Measurements from ENCODE around the gene PIR. TPM values are rescaled to one million over a fixed set of nuclear protein-coding genes. Genes with fewer than 3 reads are reported as not detected.

PIR gene
- total RNA-seq, 5 donors from 2014 or later (not counting 1 experiment from before 2014, with no cell fraction given): 0.51 TPM; not detected in 4

DNA sequence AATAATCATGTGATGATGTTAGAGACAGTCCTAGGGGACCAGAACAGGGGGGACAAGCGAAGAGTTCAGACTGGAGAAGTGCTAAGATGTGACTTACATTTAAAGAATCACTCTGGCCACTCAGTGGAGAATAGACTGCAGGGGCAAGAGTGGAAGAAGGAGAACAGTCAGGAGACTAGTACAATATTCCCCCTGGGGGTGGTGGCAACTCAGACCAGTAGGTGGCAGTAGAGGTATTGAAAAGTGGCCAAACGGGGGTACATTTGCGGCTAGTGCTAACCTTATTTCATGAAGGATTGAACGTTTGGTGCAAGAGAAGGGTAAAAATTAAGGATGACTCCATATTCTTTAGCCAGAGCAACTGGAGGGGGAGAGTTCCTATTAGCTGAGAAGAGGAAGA is 4.7 kb upstream of the PIR start:
- ChIA-PET POLR2A (no interaction called here), CTCF (interaction anchor here in 1 of 2 donors (0.6 to 1.2 kb wide), 3 partner anchors 8 to 397 kb away, joined by 3 to 4 read pairs (median 3); no protein-coding TSS in a partner anchor)
- Histone ChIP-seq H3K9me3 (no peaks in the 10 kb centered on the region), H3K27me3 (replicated peaks in 1 of 2; ENCODE audit: control insufficient read depth in 2 of 2, extremely low read depth in 1 of 2, insufficient read depth in 2 of 2, low read length in 1 of 2) (peaks cover 0 to 4% of the 10 kb centered on the region in 2 experiments), H3K27ac (ENCODE audit: low read length) (no peak overlapping the region), H3K4me3 (ENCODE audit: control insufficient read depth in 1 of 2, extremely low read depth in 1 of 2, low read length in 1 of 2) (no peak overlapping the region), H3K36me3 (ENCODE audit: control insufficient read depth in 2 of 2, extremely low read depth in 1 of 2, insufficient read depth in 1 of 2, low read length in 1 of 2) (no peaks in the 10 kb centered on the region), H3K4me1 (ENCODE audit: control insufficient read depth in 1 of 2, extremely low read depth in 1 of 2, insufficient read depth in 2 of 2, low read length in 2 of 2) (peaks cover 0 to 9% of the 10 kb centered on the region in 2 experiments)
- ATAC-seq (replicated peaks in 1 of 4): peak in 2 of 4 experiments; percentile 43 to 51
- H3K4me3 Mint-ChIP-seq: no peak overlapping the region
- DNase-seq: peak in 32 of 35 experiments; percentile 4 to 62 (median 25)
- H3K27me3 Mint-ChIP-seq: peaks cover 7 to 66% of the 10 kb centered on the region in 2 donors
- no peaks in the 10 kb centered on the region for H3K36me3 Mint-ChIP-seq
- H3K9me3 Mint-ChIP-seq: no peaks in the 10 kb centered on the region
- H3K4me1 Mint-ChIP-seq: peaks cover 6 to 17% (median 7%) of the 10 kb centered on the region in 3 donors
- no CpG with 5 or more reads among the region's 4 CpGs for WGBS (ENCODE audit: insufficient coverage)
- no peak overlapping the region for H3K27ac Mint-ChIP-seq

- H3K4me3 Mint-ChIP-seq: no peak overlapping the region
Observed at GRCh38 chrX:15496824-15497223, 3.7 kb upstream of the PIR start.

GRCh38 chrX:15495801-15496200 is 2.7 kb upstream of the PIR start:
- Histone ChIP-seq H3K27ac (ENCODE audit: low read length) (no peak overlapping the region), H3K27me3 (replicated peaks in 1 of 2; ENCODE audit: control insufficient read depth in 2 of 2, extremely low read depth in 1 of 2, insufficient read depth in 2 of 2, low read length in 1 of 2) (peaks cover 0 to 4% of the 10 kb centered on the region in 2 experiments), H3K36me3 (ENCODE audit: control insufficient read depth in 2 of 2, extremely low read depth in 1 of 2, insufficient read depth in 1 of 2, low read length in 1 of 2) (no peaks in the 10 kb centered on the region), H3K9me3 (no peaks in the 10 kb centered on the region), H3K4me1 (ENCODE audit: control insufficient read depth in 1 of 2, extremely low read depth in 1 of 2, insufficient read depth in 2 of 2, low read length in 2 of 2) (peaks cover 0 to 9% of the 10 kb centered on the region in 2 experiments), H3K4me3 (ENCODE audit: control insufficient read depth in 1 of 2, extremely low read depth in 1 of 2, low read length in 1 of 2) (no peak overlapping the region)
- no peak for DNase-seq
- ATAC-seq (replicated peaks in 1 of 4): no peak
- Mint-ChIP-seq H3K36me3 (no peaks in the 10 kb centered on the region), H3K27ac (no peak overlapping the region), H3K27me3 (peaks cover 7 to 58% of the 10 kb centered on the region in 2 donors), H3K4me3 (no peak overlapping the region), H3K9me3 (no peaks in the 10 kb centered on the region), H3K4me1 (peaks cover 7 to 19% (median 10%) of the 10 kb centered on the region in 3 donors)
- ChIA-PET CTCF (interaction anchor here (0.6 to 0.7 kb wide), 4 partner anchors 63 to 1201 kb away, joined by 3 to 4 read pairs (median 4); no protein-coding TSS in a partner anchor), POLR2A (no interaction called here)
- no CpG with 5 or more reads among the region's 4 CpGs for WGBS (ENCODE audit: insufficient coverage)

More at GRCh38 chrX:15496824-15497223, 3.7 kb upstream of the PIR start:
- Mint-ChIP-seq H3K27me3 (peaks cover 7 to 63% of the 10 kb centered on the region in 2 donors), H3K36me3 (no peaks in the 10 kb centered on the region), H3K27ac (no peak overlapping the region), H3K9me3 (no peaks in the 10 kb centered on the region), H3K4me1 (peaks cover 7 to 19% (median 10%) of the 10 kb centered on the region in 3 donors)
- Histone ChIP-seq H3K9me3 (no peaks in the 10 kb centered on the region), H3K4me1 (ENCODE audit: control insufficient read depth in 1 of 2, extremely low read depth in 1 of 2, insufficient read depth in 2 of 2, low read length in 2 of 2) (peaks cover 0 to 9% of the 10 kb centered on the region in 2 experiments), H3K27me3 (replicated peaks in 1 of 2; ENCODE audit: control insufficient read depth in 2 of 2, extremely low read depth in 1 of 2, insufficient read depth in 2 of 2, low read length in 1 of 2) (peaks cover 0 to 4% of the 10 kb centered on the region in 2 experiments), H3K36me3 (ENCODE audit: control insufficient read depth in 2 of 2, extremely low read depth in 1 of 2, insufficient read depth in 1 of 2, low read length in 1 of 2) (no peaks in the 10 kb centered on the region), H3K27ac (ENCODE audit: low read length) (no peak overlapping the region), H3K4me3 (ENCODE audit: control insufficient read depth in 1 of 2, extremely low read depth in 1 of 2, low read length in 1 of 2) (no peak overlapping the region)
- DNase-seq (no peak), ATAC-seq (replicated peaks in 1 of 4) (no peak)
- no CpG with 5 or more reads among the region's 4 CpGs for WGBS (ENCODE audit: insufficient coverage)
- ChIA-PET CTCF (interaction anchor here in 1 of 2 donors (0.5 to 1.0 kb wide), 2 partner anchors 25 to 102 kb away, joined by 3 read pairs; no protein-coding TSS in a partner anchor), POLR2A (no interaction called here)

DNA sequence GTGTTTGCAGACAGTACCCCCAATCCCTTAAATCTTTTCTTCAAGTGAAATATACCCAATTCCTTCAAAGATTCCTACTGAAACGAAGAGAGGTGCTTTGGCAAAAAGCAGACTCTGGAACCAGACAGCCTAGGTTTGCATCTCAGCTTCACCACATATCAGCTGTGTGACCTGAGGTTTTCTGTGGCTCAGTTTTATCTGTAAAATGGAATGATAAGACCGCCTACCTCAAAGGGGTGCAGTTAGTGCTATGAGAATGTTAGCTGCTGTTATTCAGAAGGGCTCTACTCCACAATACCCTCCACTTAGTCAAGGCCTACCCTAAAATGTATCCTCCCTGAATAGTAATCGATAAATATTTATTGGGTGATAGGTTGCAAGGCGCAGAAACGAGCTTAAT is 664 bp downstream of the PIR start:
- POLR2A ChIA-PET: no interaction called here
- H3K4me3 Mint-ChIP-seq: peak overlapping the region; percentile 71 to 79 (median 73)

DNA sequence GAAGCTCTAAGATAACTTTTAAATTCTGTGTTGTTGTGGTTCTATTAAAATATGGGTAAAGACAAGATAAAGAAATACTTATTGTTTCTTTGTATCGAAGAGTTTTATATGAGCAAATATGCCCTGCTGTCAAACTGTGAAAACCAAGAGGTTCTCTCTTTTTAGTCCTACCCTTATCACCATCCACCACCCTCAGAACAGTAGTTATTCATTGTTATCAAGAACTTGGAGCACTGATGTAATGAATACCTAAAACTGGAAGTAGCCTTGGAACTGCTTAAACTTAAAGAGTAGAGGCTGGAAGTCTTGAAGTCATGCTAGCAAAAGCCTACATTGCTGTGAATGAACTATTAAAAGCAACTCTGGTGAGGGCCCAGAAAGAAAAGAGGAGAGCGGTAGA is 9.2 kb downstream of the PIR start:
- Histone ChIP-seq H3K9me3 (no peaks in the 10 kb centered on the region), H3K27me3 (replicated peaks in 1 of 2; ENCODE audit: control insufficient read depth in 2 of 2, extremely low read depth in 1 of 2, insufficient read depth in 2 of 2, low read length in 1 of 2) (no peaks in the 10 kb centered on the region), H3K4me1 (ENCODE audit: control insufficient read depth in 1 of 2, extremely low read depth in 1 of 2, insufficient read depth in 2 of 2, low read length in 2 of 2) (no peaks in the 10 kb centered on the region), H3K4me3 (ENCODE audit: control insufficient read depth in 1 of 2, extremely low read depth in 1 of 2, low read length in 1 of 2) (no peak overlapping the region), H3K36me3 (ENCODE audit: control insufficient read depth in 2 of 2, extremely low read depth in 1 of 2, insufficient read depth in 1 of 2, low read length in 1 of 2) (no peaks in the 10 kb centered on the region), H3K27ac (ENCODE audit: low read length) (no peak overlapping the region)
- no peak for DNase-seq
- peaks cover 6 to 32% of the 10 kb centered on the region in 2 donors for H3K27me3 Mint-ChIP-seq
- no peaks in the 10 kb centered on the region for H3K36me3 Mint-ChIP-seq
- H3K4me3 Mint-ChIP-seq: no peak overlapping the region
- no peak overlapping the region for H3K27ac Mint-ChIP-seq
- CTCF ChIA-PET: no interaction called here
- POLR2A ChIA-PET: no interaction called here
- ATAC-seq (replicated peaks in 1 of 4): no peak
- no CpG with 5 or more reads among the region's 2 CpGs for WGBS (ENCODE audit: insufficient coverage)
- H3K4me1 Mint-ChIP-seq: no peaks in the 10 kb centered on the region
- no peaks in the 10 kb centered on the region for H3K9me3 Mint-ChIP-seq

More for the DNA sequence above, 664 bp downstream of the PIR start:
- Histone ChIP-seq H3K9me3 (no peaks in the 10 kb centered on the region), H3K4me3 (ENCODE audit: control insufficient read depth in 1 of 2, extremely low read depth in 1 of 2, low read length in 1 of 2) (peak overlapping the region in 1 of 2 donors; percentile 44), H3K27ac (ENCODE audit: low read length) (no peak overlapping the region), H3K4me1 (ENCODE audit: control insufficient read depth in 1 of 2, extremely low read depth in 1 of 2, insufficient read depth in 2 of 2, low read length in 2 of 2) (peaks cover 0 to 9% of the 10 kb centered on the region in 2 experiments), H3K27me3 (replicated peaks in 1 of 2; ENCODE audit: control insufficient read depth in 2 of 2, extremely low read depth in 1 of 2, insufficient read depth in 2 of 2, low read length in 1 of 2) (peaks cover 0 to 4% of the 10 kb centered on the region in 2 experiments), H3K36me3 (ENCODE audit: control insufficient read depth in 2 of 2, extremely low read depth in 1 of 2, insufficient read depth in 1 of 2, low read length in 1 of 2) (no peaks in the 10 kb centered on the region)
- H3K9me3 Mint-ChIP-seq: no peaks in the 10 kb centered on the region
- H3K27me3 Mint-ChIP-seq: peaks cover 4 to 42% of the 10 kb centered on the region in 2 donors
- CTCF ChIA-PET: no interaction called here
- ATAC-seq (replicated peaks in 1 of 4) (no peak), DNase-seq (no peak)
- no CpG with 5 or more reads among the region's 5 CpGs for WGBS (ENCODE audit: insufficient coverage)
- H3K27ac Mint-ChIP-seq: no peak overlapping the region
- peaks cover 5 to 12% (median 10%) of the 10 kb centered on the region in 3 donors for H3K4me1 Mint-ChIP-seq
- no peaks in the 10 kb centered on the region for H3K36me3 Mint-ChIP-seq

GRCh38 chrX:15475486-15475885 is 17.6 kb downstream of the PIR start:
- Mint-ChIP-seq H3K27ac (no peak overlapping the region), H3K4me1 (no peaks in the 10 kb centered on the region), H3K9me3 (no peaks in the 10 kb centered on the region), H3K27me3 (peaks cover 2 to 23% of the 10 kb centered on the region in 2 donors), H3K4me3 (no peak overlapping the region), H3K36me3 (no peaks in the 10 kb centered on the region)
- CTCF ChIA-PET: interaction anchor here in 1 of 2 donors (0.7 kb wide), 1 partner anchor 651 kb away, joined by 4 read pairs; no protein-coding TSS in a partner anchor
- WGBS (ENCODE audit: insufficient coverage): 100% methylated on average over 1 of the region's 4 CpGs
- ATAC-seq (replicated peaks in 1 of 4) (no peak), DNase-seq (no peak)
- POLR2A ChIA-PET: no interaction called here
- H3K4me3 ChIP-seq (ENCODE audit: control insufficient read depth in 1 of 2, extremely low read depth in 1 of 2, low read length in 1 of 2): no peak overlapping the region
- no peaks in the 10 kb centered on the region for H3K27me3 ChIP-seq (replicated peaks in 1 of 2; ENCODE audit: control insufficient read depth in 2 of 2, extremely low read depth in 1 of 2, insufficient read depth in 2 of 2, low read length in 1 of 2)
- no peaks in the 10 kb centered on the region for H3K9me3 ChIP-seq
- H3K27ac ChIP-seq (ENCODE audit: low read length): no peak overlapping the region
- no peaks in the 10 kb centered on the region for H3K4me1 ChIP-seq (ENCODE audit: control insufficient read depth in 1 of 2, extremely low read depth in 1 of 2, insufficient read depth in 2 of 2, low read length in 2 of 2)
- no peaks in the 10 kb centered on the region for H3K36me3 ChIP-seq (ENCODE audit: control insufficient read depth in 2 of 2, extremely low read depth in 1 of 2, insufficient read depth in 1 of 2, low read length in 1 of 2)

Measured in T-cell (primary cell).